ENCODE data around the gene NDUFS2.

DNA sequence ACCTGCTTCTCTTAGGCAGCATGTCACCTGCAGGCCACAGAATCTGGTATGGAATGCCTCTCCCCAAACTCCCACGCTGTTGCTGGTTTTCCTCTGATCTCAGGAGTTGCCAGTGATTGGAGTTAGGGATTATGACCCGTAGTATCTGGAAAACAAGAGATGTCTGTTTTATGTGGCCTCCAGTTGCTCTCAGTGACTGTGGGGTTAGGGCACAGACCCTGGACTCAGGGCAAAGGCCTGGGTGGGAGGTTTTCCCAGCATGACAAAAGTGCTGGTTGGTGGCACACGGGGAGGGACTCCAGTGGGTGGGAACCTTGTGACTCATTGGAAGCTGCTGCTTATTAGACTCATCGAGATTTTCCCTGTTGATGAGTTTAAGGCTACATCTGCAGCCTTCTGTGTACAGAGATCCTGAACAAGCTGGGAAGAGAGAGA is 35.9 kb downstream of the NDUFS2 start, which contains the start of gene NR1I3:
- TF ChIP-seq, protein P1, sequence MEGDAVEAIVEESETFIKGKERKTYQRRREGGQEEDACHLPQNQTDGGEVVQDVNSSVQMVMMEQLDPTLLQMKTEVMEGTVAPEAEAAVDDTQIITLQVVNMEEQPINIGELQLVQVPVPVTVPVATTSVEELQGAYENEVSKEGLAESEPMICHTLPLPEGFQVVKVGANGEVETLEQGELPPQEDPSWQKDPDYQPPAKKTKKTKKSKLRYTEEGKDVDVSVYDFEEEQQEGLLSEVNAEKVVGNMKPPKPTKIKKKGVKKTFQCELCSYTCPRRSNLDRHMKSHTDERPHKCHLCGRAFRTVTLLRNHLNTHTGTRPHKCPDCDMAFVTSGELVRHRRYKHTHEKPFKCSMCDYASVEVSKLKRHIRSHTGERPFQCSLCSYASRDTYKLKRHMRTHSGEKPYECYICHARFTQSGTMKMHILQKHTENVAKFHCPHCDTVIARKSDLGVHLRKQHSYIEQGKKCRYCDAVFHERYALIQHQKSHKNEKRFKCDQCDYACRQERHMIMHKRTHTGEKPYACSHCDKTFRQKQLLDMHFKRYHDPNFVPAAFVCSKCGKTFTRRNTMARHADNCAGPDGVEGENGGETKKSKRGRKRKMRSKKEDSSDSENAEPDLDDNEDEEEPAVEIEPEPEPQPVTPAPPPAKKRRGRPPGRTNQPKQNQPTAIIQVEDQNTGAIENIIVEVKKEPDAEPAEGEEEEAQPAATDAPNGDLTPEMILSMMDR (IDR thresholded peaks at IDR 0.05): no peak
- TF ChIP-seq, protein P2, sequence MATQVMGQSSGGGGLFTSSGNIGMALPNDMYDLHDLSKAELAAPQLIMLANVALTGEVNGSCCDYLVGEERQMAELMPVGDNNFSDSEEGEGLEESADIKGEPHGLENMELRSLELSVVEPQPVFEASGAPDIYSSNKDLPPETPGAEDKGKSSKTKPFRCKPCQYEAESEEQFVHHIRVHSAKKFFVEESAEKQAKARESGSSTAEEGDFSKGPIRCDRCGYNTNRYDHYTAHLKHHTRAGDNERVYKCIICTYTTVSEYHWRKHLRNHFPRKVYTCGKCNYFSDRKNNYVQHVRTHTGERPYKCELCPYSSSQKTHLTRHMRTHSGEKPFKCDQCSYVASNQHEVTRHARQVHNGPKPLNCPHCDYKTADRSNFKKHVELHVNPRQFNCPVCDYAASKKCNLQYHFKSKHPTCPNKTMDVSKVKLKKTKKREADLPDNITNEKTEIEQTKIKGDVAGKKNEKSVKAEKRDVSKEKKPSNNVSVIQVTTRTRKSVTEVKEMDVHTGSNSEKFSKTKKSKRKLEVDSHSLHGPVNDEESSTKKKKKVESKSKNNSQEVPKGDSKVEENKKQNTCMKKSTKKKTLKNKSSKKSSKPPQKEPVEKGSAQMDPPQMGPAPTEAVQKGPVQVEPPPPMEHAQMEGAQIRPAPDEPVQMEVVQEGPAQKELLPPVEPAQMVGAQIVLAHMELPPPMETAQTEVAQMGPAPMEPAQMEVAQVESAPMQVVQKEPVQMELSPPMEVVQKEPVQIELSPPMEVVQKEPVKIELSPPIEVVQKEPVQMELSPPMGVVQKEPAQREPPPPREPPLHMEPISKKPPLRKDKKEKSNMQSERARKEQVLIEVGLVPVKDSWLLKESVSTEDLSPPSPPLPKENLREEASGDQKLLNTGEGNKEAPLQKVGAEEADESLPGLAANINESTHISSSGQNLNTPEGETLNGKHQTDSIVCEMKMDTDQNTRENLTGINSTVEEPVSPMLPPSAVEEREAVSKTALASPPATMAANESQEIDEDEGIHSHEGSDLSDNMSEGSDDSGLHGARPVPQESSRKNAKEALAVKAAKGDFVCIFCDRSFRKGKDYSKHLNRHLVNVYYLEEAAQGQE (IDR thresholded peaks at IDR 0.05; ENCODE audit: insufficient read depth in 1 of 2, low read depth in 2 of 2, low read length in 1 of 2): no peak
- TF ChIP-seq TCF7L2 (IDR thresholded peaks at IDR 0.05; ENCODE audit: low read depth, low read length): no peak
- no peak for TF ChIP-seq POLR2AphosphoS5 (IDR thresholded peaks at IDR 0.05; ENCODE audit: low read depth, low read length)
